GM19452 (cell line): ENCODE results near the gene ASB5.
"Not testable (repeated sequence)": the region's sequence is repeated elsewhere in the genome, so short reads cannot be mapped to it uniquely, and the experiment has no call there.

Source experiments
- ATAC-seq: cut with Tn5 transposase; IDR thresholded peaks from one replicate; pipeline ENCODE4 v1.9.1; 2021; ENCODE audit not compliant: unreplicated experiment

The ASB5 gene

GRCh38 chr4:176279560-176279959 lies 10.5 kb upstream of the ASB5 start:
- not testable (repeated sequence) for ATAC-seq

GRCh38 chr4:176277162-176277904 lies 8.3 kb upstream of the ASB5 start:
- peak; percentile 82 for ATAC-seq

- no peak for ATAC-seq
These were observed 7.7 kb upstream of the ASB5 start for GRCh38 chr4:176276710-176277109.

GRCh38 chr4:176274441-176274840 lies 5.4 kb upstream of the ASB5 start:
- no peak for ATAC-seq

- ATAC-seq = no peak
These were observed 4.7 kb upstream of the ASB5 start for GRCh38 chr4:176273736-176274135.

GRCh38 chr4:176272799-176273198 lies 3.8 kb upstream of the ASB5 start:
- ATAC-seq = no peak

GRCh38 chr4:176271749-176272148 lies 2.7 kb upstream of the ASB5 start:
- ATAC-seq = no peak

- no peak for ATAC-seq
These were observed 1.6 kb upstream of the ASB5 start for GRCh38 chr4:176270669-176271068.

GRCh38 chr4:176266026-176266425 lies 3.0 kb downstream of the ASB5 start:
- no peak for ATAC-seq

GRCh38 chr4:176262243-176262642 lies 6.8 kb downstream of the ASB5 start:
- ATAC-seq = peak; percentile 51

- ATAC-seq = no peak
These were observed 7.5 kb downstream of the ASB5 start for GRCh38 chr4:176261481-176261880.

- ATAC-seq = no peak
These were observed 8.0 kb downstream of the ASB5 start for GRCh38 chr4:176261018-176261417.

- ATAC-seq = no peak
These were observed 9.5 kb downstream of the ASB5 start for GRCh38 chr4:176259330-176260090.

GRCh38 chr4:176258135-176258534 lies 10.9 kb downstream of the ASB5 start:
- no peak for ATAC-seq

GRCh38 chr4:176256921-176257320 lies 12.1 kb downstream of the ASB5 start:
- ATAC-seq = no peak

- ATAC-seq = no peak
These were observed 26.2 kb downstream of the ASB5 start for GRCh38 chr4:176242764-176243347.

- no peak for ATAC-seq
These were observed 27.3 kb downstream of the ASB5 start for GRCh38 chr4:176241703-176242102.

GRCh38 chr4:176238826-176239225 lies 30.2 kb downstream of the ASB5 start:
- ATAC-seq = no peak

GRCh38 chr4:176238157-176238610 lies 30.8 kb downstream of the ASB5 start:
- no peak for ATAC-seq

GRCh38 chr4:176236946-176237345 lies 32.1 kb downstream of the ASB5 start:
- ATAC-seq = no peak

GRCh38 chr4:176230836-176231235 lies 38.2 kb downstream of the ASB5 start:
- no peak for ATAC-seq

- ATAC-seq = no peak
These were observed 39.4 kb downstream of the ASB5 start for GRCh38 chr4:176229645-176230044.
